NCI-H187 (cell line): Measurements from ENCODE around the gene GSTA2.
"Not testable (repeated sequence)": the region's sequence is repeated elsewhere in the genome, so short reads cannot be mapped to it uniquely, and the experiment has no call there.

ENCODE experiments used
- DNase-seq, 2 experiments: peaks; one replicate each; lab custom pipeline; 2025; lab: John Stamatoyannopoulos, UW

GSTA2 gene

GRCh38 chr6:52763322-52763916 lies at the start of gene GSTA2:
Gene GSTA2 (minus strand): TSS chr6:52763475. CDS start chr6:52757947, 5,528 bp downstream.
- not testable (repeated sequence) for DNase-seq

GRCh38 chr6:52809777-52810176 lies 46.5 kb upstream of the GSTA2 start:
- DNase-seq, result not testable (repeated sequence)

GRCh38 chr6:52808660-52809059 lies 45.4 kb upstream of the GSTA2 start:
- no peak for DNase-seq

GRCh38 chr6:52803668-52804255 lies 40.5 kb upstream of the GSTA2 start, which contains the start of gene GSTA1:
Gene GSTA1 (minus strand): TSS chr6:52803816. CDS start chr6:52799267, 4,549 bp downstream.
- DNase-seq, result not testable (repeated sequence)

- DNase-seq, result no peak
Measured at GRCh38 chr6:52802806-52803205, 39.5 kb upstream of the GSTA2 start.

GRCh38 chr6:52801188-52801841 lies 38.0 kb upstream of the GSTA2 start:
- no peak for DNase-seq

- not testable (repeated sequence) for DNase-seq
Measured at GRCh38 chr6:52799272-52799671, 36.0 kb upstream of the GSTA2 start.

GRCh38 chr6:52794366-52794765 lies 31.1 kb upstream of the GSTA2 start:
- DNase-seq, result not testable (repeated sequence)

GRCh38 chr6:52790861-52791260 lies 27.6 kb upstream of the GSTA2 start:
- DNase-seq, result no peak

GRCh38 chr6:52789658-52790057 lies 26.4 kb upstream of the GSTA2 start:
- DNase-seq, result not testable (repeated sequence)

- DNase-seq, result no peak
Measured at GRCh38 chr6:52788478-52788877, 25.2 kb upstream of the GSTA2 start.

- no peak for DNase-seq
Measured at GRCh38 chr6:52787917-52788316, 24.6 kb upstream of the GSTA2 start.

GRCh38 chr6:52786249-52786956 lies 23.1 kb upstream of the GSTA2 start:
- DNase-seq, result no peak

GRCh38 chr6:52782696-52783274 lies 19.5 kb upstream of the GSTA2 start:
- not testable (repeated sequence) for DNase-seq

- DNase-seq, result not testable (repeated sequence)
Measured at GRCh38 chr6:52782209-52782608, 18.9 kb upstream of the GSTA2 start.

GRCh38 chr6:52779237-52779636 lies 16.0 kb upstream of the GSTA2 start:
- no peak for DNase-seq

- not testable (repeated sequence) for DNase-seq
Measured at GRCh38 chr6:52776711-52777351, 13.6 kb upstream of the GSTA2 start.

- not testable (repeated sequence) for DNase-seq
Measured at GRCh38 chr6:52769399-52769798, 6.1 kb upstream of the GSTA2 start.

GRCh38 chr6:52767658-52768057 lies 4.4 kb upstream of the GSTA2 start:
- DNase-seq, result not testable (repeated sequence)

- DNase-seq, result not testable (repeated sequence)
Measured at GRCh38 chr6:52761673-52762491, 1.4 kb downstream of the GSTA2 start.
